OCI-M2 (cell line): Measurements from ENCODE around the gene KRTAP12-3.

Source experiments
- DNase-seq: peaks from one replicate; lab custom pipeline; 2025; ENCODE audit not compliant: unreplicated experiment; lab: John Stamatoyannopoulos, UW

Gene KRTAP12-3

GRCh38 chr21:44701023-44701400 lies 43.3 kb downstream of the KRTAP12-3 start:
- no peak for DNase-seq

DNA sequence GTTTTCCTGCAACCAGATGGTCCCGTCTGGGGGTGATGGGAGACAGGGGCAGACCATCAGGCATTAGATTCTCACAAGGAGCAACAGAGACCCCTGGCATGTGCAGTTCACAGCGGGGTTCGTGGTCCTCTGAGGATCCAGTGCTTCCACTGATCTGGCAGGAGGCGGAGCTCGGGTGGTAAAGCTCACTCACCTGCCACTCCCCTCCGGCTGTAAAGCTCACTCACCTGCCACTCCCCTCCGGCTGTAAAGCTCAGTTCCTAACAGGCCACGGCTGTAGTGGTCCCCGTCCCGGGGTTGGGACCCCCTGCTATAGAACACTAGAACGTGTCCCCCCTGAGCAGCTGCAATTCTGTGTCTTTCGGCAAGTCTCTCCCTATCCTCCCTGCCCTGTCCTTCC lies 43.8 kb downstream of the KRTAP12-3 start:
- DNase-seq: no peak

DNA sequence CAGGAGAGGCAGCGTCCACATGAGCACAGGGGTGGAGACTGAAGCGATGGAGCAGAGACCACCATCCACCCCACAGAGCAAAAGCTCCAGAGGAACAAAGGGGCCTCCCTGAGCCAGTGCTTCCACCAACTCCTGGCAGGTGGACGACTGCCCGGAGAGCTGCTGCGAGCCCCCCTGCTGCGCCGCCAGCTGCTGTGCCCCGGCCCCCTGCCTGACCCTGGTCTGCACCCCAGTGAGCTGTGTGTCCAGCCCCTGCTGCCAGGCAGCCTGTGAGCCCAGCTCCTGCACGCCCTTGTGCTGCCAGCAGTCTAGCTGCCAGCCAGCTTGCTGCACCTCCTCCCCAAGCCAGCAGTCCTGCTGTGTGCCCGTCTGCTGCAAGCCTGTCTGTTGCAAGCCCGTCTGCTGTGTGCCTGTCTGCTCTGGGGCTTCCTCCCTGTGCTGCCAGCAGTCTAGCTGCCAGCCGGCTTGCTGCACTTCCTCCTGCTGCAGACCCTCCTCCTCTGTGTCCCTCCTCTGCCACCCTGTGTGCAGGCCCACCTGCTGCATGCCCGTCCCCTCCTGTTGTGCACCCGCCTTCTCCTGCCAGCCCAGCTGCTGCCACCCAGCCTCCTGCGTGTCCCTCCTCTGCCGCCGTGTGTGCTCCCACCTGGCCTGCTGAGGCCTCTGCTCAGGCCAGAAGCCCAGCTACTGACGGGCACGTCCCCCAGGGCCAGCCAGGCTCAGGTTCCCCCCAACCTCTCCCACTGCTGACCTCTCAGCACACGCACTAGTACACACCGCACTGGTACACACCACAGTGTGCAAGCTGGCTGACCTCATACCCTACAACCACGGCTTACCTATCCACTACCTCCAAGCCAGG lies 44.6 kb downstream of the KRTAP12-3 start:
- DNase-seq: no peak

- DNase-seq: no peak
Observed at GRCh38 chr21:44702973-44703730, 45.4 kb downstream of the KRTAP12-3 start.

DNA sequence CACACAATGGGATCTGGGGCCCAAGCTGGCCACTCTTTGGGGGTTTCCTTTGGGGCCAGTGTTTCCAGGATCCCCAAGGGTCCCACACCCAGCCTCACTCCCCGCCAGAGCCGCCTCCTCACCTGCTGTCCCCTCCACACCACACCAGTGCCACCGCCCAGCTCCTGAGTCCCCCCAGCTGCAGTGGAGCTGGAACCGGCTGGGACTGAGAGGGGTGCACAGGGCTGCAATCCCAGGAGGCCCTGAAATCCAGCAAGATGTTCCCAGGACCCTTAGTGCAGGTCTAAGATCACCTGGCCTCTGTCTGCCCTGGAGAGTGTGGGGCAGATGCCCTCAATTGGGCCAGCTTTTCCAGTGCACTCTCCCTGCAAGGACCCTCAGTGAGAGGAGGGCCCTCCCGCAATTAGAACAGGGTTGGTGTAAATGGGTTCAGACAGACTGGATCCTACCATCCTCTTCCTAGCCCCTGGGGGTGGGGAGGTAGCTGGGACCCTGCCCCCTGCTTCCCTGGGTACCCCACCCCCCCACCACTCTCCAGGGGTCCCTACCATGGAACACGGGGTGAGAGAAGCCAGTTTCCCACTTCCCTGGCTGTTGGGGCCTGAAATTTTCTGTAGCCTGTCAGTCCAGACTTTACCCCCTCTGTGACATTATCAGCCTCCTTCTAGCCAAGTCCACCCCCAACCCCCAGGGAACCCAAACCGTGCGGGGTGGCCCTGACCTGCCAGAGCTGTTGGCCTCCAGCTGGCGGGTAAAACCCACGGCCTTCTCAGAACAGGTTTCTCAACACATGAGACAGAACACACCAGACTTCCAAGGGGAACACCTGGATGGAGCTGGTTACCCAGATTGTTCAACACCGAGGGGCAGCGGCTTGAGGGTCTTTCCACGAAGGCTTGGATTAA lies 46.3 kb downstream of the KRTAP12-3 start:
- no peak for DNase-seq

DNA sequence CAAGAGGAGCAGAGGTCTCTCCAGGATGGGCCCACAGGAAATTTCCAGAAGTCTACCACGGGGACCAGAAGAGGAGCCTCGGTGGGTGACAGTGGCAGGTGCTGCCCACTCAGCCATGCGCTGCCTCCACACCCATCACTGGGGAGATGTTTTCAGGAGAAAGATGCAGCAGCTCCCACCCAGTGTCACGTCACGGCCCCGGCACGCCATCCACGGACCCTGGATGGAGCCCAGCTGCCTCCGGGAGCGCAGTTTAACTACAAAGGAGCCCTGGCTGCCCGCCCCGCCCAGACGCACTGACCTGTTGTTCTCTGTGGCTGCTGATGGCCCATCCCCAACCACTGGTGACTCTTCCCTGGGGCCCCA lies 46.9 kb downstream of the KRTAP12-3 start:
- no peak for DNase-seq

DNA sequence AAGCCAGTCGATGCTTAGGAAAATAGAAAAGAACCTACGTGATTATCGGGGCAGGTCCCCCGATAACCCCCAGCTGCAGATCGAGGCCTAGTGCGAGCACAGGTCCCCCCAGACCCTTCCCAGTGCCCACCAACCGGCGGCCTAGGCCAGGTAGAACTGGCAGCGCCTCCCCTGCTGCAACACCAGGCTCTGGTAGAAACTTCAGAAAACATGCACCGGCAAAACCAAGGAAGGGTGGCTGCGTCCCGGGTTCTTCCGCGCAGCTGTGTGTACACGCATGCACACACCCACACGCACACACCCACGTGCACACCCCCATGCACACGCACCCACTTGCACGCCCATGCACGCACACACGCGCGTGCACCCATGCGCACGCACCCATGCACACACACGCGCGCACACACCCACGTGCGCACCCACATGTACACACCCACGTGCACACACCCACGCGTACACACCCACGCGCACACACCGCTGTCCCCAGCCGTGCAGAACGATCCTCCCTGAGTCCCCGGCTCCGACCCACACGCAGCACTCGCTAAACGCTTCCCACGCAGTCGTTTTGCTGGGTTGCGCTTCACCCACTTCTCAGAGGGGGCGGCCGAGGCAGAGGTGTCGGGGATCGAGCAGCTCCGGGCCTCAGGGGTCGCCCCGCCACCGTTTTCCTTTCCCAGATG lies 48.4 kb downstream of the KRTAP12-3 start:
- DNase-seq: no peak

DNA sequence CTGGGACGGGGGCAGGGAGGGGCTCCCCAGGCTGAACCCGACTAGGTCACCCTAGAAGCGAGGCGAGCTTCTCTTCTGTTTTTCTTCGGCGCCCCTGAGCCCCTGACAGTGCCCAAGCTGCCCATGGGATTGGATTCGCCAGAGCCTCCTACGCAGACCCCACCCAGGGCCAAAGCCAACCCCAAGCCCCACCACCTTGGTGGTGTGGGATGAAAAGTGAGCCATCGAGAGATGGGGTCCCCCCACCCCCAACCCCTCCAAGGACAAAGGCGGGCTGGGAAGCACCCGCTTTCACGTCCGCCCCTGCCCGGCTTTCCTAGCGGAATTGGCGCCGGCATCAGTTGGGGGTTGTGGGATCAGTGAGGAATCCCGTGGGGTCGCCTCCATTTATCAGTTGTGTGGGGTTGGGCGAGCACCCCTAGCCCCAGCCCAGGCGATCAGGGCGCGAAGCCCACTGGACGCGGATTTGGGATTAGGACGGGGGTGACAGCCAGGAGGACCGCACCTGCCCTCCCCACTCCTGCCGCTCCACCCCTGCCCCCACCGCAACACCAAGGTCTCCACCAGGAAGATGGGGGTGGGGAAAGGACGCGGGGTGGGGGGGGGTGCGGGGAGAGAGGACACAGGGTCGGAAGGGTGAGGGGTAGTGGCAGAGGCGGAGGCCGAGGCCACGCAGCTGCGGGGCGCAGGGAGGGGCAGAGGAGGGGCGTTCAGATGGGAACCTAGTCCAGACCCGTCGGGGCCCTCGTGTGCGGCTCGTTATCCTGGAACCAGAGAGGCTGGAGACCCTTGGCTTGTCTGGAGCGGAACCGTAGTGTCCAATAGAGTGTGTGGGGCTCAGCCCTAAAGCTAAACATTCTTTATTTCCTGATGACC lies 49.2 kb downstream of the KRTAP12-3 start:
- no peak for DNase-seq
